ENCODE results near the gene SYNPR. TPM values are rescaled to one million over a fixed set of nuclear protein-coding genes. Genes with fewer than 3 reads are reported as not detected.

Gene SYNPR
- total RNA-seq, 1 experiment from 2014 or later, result 0.85 TPM

GRCh38 chr3:63383040-63383439 lies 104.9 kb downstream of the SYNPR start:
- no peaks in the 10 kb centered on the region; the same call in 1 of the 2 replicates for H3K27me3 Mint-ChIP-seq (ENCODE audit: low read depth)
- TF ChIP-seq CREM (CRISPR knock-in tag; IDR thresholded peaks at IDR 0.05), result no peak
- TF ChIP-seq ZNF423 (CRISPR knock-in tag; IDR thresholded peaks at IDR 0.05), result no peak
- no peak for TF ChIP-seq GABPB1 (CRISPR knock-in tag; IDR thresholded peaks at IDR 0.05)
- no peak for TF ChIP-seq FOXP1 (CRISPR knock-in tag; IDR thresholded peaks at IDR 0.05; ENCODE audit: borderline replicate concordance)
- TF ChIP-seq ZNF532 (CRISPR knock-in tag; IDR thresholded peaks at IDR 0.05; ENCODE audit: borderline replicate concordance), result no peak
- no peak for TF ChIP-seq FOXJ3 (CRISPR knock-in tag; IDR thresholded peaks at IDR 0.05; ENCODE audit: borderline replicate concordance)
- no peak for TF ChIP-seq ELF4 (CRISPR knock-in tag; IDR thresholded peaks at IDR 0.05; ENCODE audit: low read depth)
- no peak for TF ChIP-seq ATF6 (CRISPR knock-in tag; IDR thresholded peaks at IDR 0.05)
- no peak for TF ChIP-seq ZNF416 (CRISPR knock-in tag; IDR thresholded peaks at IDR 0.05)
- TF ChIP-seq ZNF263 (CRISPR knock-in tag; IDR thresholded peaks at IDR 0.05; ENCODE audit: low read depth), result no peak
- H3K9me3 Mint-ChIP-seq, result no peaks in the 10 kb centered on the region; the same call in 1 of the 2 replicates
- H3K4me1 Mint-ChIP-seq, result peaks cover 10% of the 10 kb centered on the region
- no peak overlapping the region for H3K27ac Mint-ChIP-seq
- H3K36me3 Mint-ChIP-seq, result no peaks in the 10 kb centered on the region
- POLR2A ChIA-PET, result no interaction called here
- ATAC-seq, result no peak
- H3K4me3 Mint-ChIP-seq, result no peak overlapping the region
- CTCF ChIA-PET, result no interaction called here
- DNase-seq (ENCODE audit: low spot score), result no peak

- POLR2A ChIA-PET, result no interaction called here
- no peak for DNase-seq (ENCODE audit: low spot score)
- Mint-ChIP-seq H3K9me3 (no peaks in the 10 kb centered on the region; the same call in 1 of the 2 replicates), H3K27ac (no peak overlapping the region), H3K4me3 (no peak overlapping the region), H3K27me3 (ENCODE audit: low read depth) (no peaks in the 10 kb centered on the region; the same call in 1 of the 2 replicates), H3K36me3 (no peaks in the 10 kb centered on the region), H3K4me1 (peaks cover 10% of the 10 kb centered on the region)
- no peak for ATAC-seq
- CTCF ChIA-PET, result no interaction called here
- TF ChIP-seq ZNF219 (CRISPR knock-in tag; IDR thresholded peaks at IDR 0.05; ENCODE audit: borderline replicate concordance) (no peak), E2F1 (CRISPR knock-in tag; IDR thresholded peaks at IDR 0.05) (no peak), ZNF121 (CRISPR knock-in tag; IDR thresholded peaks at IDR 0.05) (no peak), CTCF (IDR thresholded peaks at IDR 0.05) (no peak), NR3C1 (CRISPR knock-in tag; conservative IDR thresholded peaks at IDR 0.05; ENCODE audit: low read depth) (no peak), ETV6 (CRISPR knock-in tag; IDR thresholded peaks at IDR 0.05) (no peak), JUN (CRISPR knock-in tag; IDR thresholded peaks at IDR 0.05) (no peak), NFYB (CRISPR knock-in tag; conservative IDR thresholded peaks at IDR 0.05; ENCODE audit: low read depth) (no peak), OVOL2 (CRISPR knock-in tag; IDR thresholded peaks at IDR 0.05; ENCODE audit: borderline replicate concordance) (no peak), ZMAT4 (CRISPR knock-in tag; IDR thresholded peaks at IDR 0.05) (no peak), PRDM15 (CRISPR knock-in tag; IDR thresholded peaks at IDR 0.05) (no peak), KAT7 (CRISPR knock-in tag; IDR thresholded peaks at IDR 0.05; ENCODE audit: borderline replicate concordance) (no peak), ZNF396 (CRISPR knock-in tag; IDR thresholded peaks at IDR 0.05; ENCODE audit: borderline replicate concordance) (no peak), JAZF1 (CRISPR knock-in tag; IDR thresholded peaks at IDR 0.05) (no peak)
Observed at GRCh38 chr3:63384382-63384781, 106.3 kb downstream of the SYNPR start.

All from WTC11 (cell line).